Heart left ventricle (tissue), 16 donors: ENCODE results near the gene OR51V1. TPM values are rescaled to one million over a fixed set of nuclear protein-coding genes. Genes with fewer than 3 reads are reported as not detected.
"Not testable (repeated sequence)": the region's sequence is repeated elsewhere in the genome, so short reads cannot be mapped to it uniquely, and the experiment has no call there.

Experiments used
- ATAC-seq, 4 donors: fragments of 200-7000 bp; cut with Tn5 transposase; one replicate each; pipeline ENCODE4 v1.9.1; 2020 to 2022; ENCODE audit warnings: moderate library complexity in 4 of 4, mild to moderate bottlenecking in 3 of 4, moderate number of reproducible peaks in 1 of 4
- DNase-seq, 5 donors: peaks; one replicate each; pipeline ENCODE4 v3.0.0-alpha.2; 2020
- H3K27ac ChIP-seq, 12 donors: fragments of 200-600 bp; sonication (generic) in 4 of 12; one replicate each; pipeline versions ENCODE4 v1.5.0 to v1.8.0; 2016 to 2022; ENCODE audit warnings: mild to moderate bottlenecking in 2 of 12
- H3K27me3 ChIP-seq, 9 donors: fragments of 200-600 bp; sonication (generic) in 2 of 9; one replicate each; pipeline versions ENCODE4 v1.5.1 to v1.8.0; 2016 to 2022; ENCODE audit warnings: mild to moderate bottlenecking in 3 of 9
- H3K36me3 ChIP-seq, 9 donors: fragments of 200-600 bp; sonication (generic) in 2 of 9; one replicate each; pipeline versions ENCODE4 v1.5.0 to v1.8.0; 2018 to 2022; ENCODE audit warnings: mild to moderate bottlenecking in 2 of 9
- H3K4me1 ChIP-seq, 12 donors: fragments of 200-600 bp; sonication (generic) in 4 of 12; one replicate each; pipeline versions ENCODE4 v1.5.0 to v1.8.0; 2016 to 2022; ENCODE audit warnings: mild to moderate bottlenecking in 3 of 12
- H3K4me3 ChIP-seq, 12 donors: fragments of 200-600 bp; sonication (generic) in 4 of 12; one replicate each; pipeline versions ENCODE4 v1.5.0 to v1.8.0; 2017 to 2022; ENCODE audit warnings: mild to moderate bottlenecking in 9 of 12, moderate library complexity in 4 of 12
- H3K9me3 ChIP-seq, 12 donors: fragments of 200-600 bp; sonication (generic) in 4 of 12; one replicate each; pipeline versions ENCODE4 v1.5.0 to v1.8.0; 2016 to 2022; ENCODE audit warnings: mild to moderate bottlenecking in 1 of 12
- CTCF ChIP-seq, 12 donors: fragments of 200-600 bp; sonication (generic) in 4 of 12; IDR thresholded peaks; one replicate each; pipeline versions ENCODE4 v1.5.0 to v1.8.0; 2018 to 2022; ENCODE audit warnings: antibody characterized with exemption in 12 of 12, mild to moderate bottlenecking in 5 of 12
- POLR2A ChIP-seq, 2 donors: fragments of 450-650 bp; IDR thresholded peaks; one replicate each; pipeline ENCODE4 v1.6.1; 2017; ENCODE audit warnings: antibody characterized with exemption in 2 of 2, mild to moderate bottlenecking in 2 of 2, moderate library complexity in 2 of 2
- WGBS, 4 donors: extraction: QIAGEN DNeasy Blood & Tissue Kit in 2 of 4; methylation state at CpG; one replicate each; pipeline versions ENCODE4 v1.1.5 to v1.1.7; 2013 to 2018; 5-methylcytosine and 5-hydroxymethylcytosine counted together
- intact Hi-C, 10 donors: fragments of 100-400 bp; cut with DNase I; formaldehyde crosslinking; loops; one replicate each; pipeline versions ENCODE4 v1.11.1 to v1.14.2; 2022
- polyA plus RNA-seq, 2 donors: library from polyadenylated mRNA; stranded (reverse); fragments of 200-250 nt; gene quantifications; one replicate each; pipeline ENCODE4 v1.2.3, GENCODE V29; 2013
- total RNA-seq, 9 donors: library from RNA; depleted of rRNA in 2 of 9; stranded (reverse); fragments of >200 nt in 2 of 9; fragmentation: NEBNext Ultra II Directional in 3 of 9; extraction: Animal tissue kit (Norgen Biotek cat#: 25700) in 3 of 9; gene quantifications; one replicate each; pipeline versions ENCODE4 v1.1.0 to v1.2.4, GENCODE V29; 2016 to 2023
- donor health status: ischemic (EF 13 %, LVEDD 7.1; RV severe dilation, severe dysfunction).
- donor health status: healthy with polysubstance abuse.
- donor health status: DM: no; HTN: yes; CAD: no.
- donor health status: DM: no; HTN: no; CAD: no.
- donor health status: ischemic (EF 25% LVEDD 6.9; RV normal size, moderate dysfunction).
- donor health status: ischemic (EF 25% LVEDD 5.7; RV mildly dilated, moderate dysfunction).
- donor health status: healthy.
- donor health status: DM: yes; HTN: yes; CAD: no.
- donor health status: ischemic (EF 35%, LVEDD 5.7; RV mildly dilated, moderate dysfunction).
- donor health status: nonischemic (EF 11% LVEDD 7.7; RV severe dilation, severe dysfunction).
- donor health status: DM: yes; HTN: yes; CAD: no.
- donor health status: PGD.
- donor health status: ischemic (EF 29% LVEDD 5.4; RV normal size, mild dysfunction).
- donor health status: nonischemic (EF 23%, LVEDD 6.1; RV moderate dilation, normal function).

The OR51V1 gene
- total and polyA plus RNA-seq, 11 donors = not detected

- H3K4me3 ChIP-seq = no peak overlapping the region
- TF ChIP-seq CTCF (IDR thresholded peaks at IDR 0.05) (no peak), POLR2A (IDR thresholded peaks at IDR 0.05) (no peak)
- DNase-seq (no peak), ATAC-seq (no peak)
- no peaks in the 10 kb centered on the region for H3K9me3 ChIP-seq
- no peaks in the 10 kb centered on the region for H3K4me1 ChIP-seq
- intact Hi-C loops = no loop called here
- no peaks in the 10 kb centered on the region for H3K27me3 ChIP-seq
- H3K27ac ChIP-seq = no peak overlapping the region
- 88 to 93% (median 89%) methylated on average over 7 of the region's 7 CpGs for WGBS, 4 donors
- H3K36me3 ChIP-seq = no peaks in the 10 kb centered on the region
Observed at GRCh38 chr11:5174934-5175333, 25.5 kb downstream of the OR51V1 start.

- H3K27ac ChIP-seq = no peak overlapping the region
- no peaks in the 10 kb centered on the region for H3K27me3 ChIP-seq
- DNase-seq (no peak), ATAC-seq (no peak)
- no peaks in the 10 kb centered on the region for H3K9me3 ChIP-seq
- TF ChIP-seq CTCF (IDR thresholded peaks at IDR 0.05) = no peak
- TF ChIP-seq POLR2A (IDR thresholded peaks at IDR 0.05) = no peak
- 40 to 59% (median 58%) methylated on average over 2 of the region's 2 CpGs for WGBS, 4 donors
- no peaks in the 10 kb centered on the region for H3K36me3 ChIP-seq
- H3K4me1 ChIP-seq = no peaks in the 10 kb centered on the region
- intact Hi-C loops = no loop called here
- no peak overlapping the region for H3K4me3 ChIP-seq
Observed at GRCh38 chr11:5171856-5172255, 28.6 kb downstream of the OR51V1 start.

GRCh38 chr11:5165898-5166297 is 34.6 kb downstream of the OR51V1 start:
- H3K36me3 ChIP-seq, H3K4me3 ChIP-seq, H3K27me3 ChIP-seq, H3K27ac ChIP-seq, ATAC-seq, DNase-seq, intact Hi-C loops, H3K4me1 ChIP-seq, H3K9me3 ChIP-seq: not testable (repeated sequence)

- H3K27ac ChIP-seq, intact Hi-C loops, ATAC-seq, H3K4me1 ChIP-seq, H3K4me3 ChIP-seq, DNase-seq, H3K27me3 ChIP-seq, H3K9me3 ChIP-seq, H3K36me3 ChIP-seq: not testable (repeated sequence)
- 69 to 73% (median 72%) methylated on average over 6 of the region's 6 CpGs for WGBS, 4 donors
Observed at GRCh38 chr11:5164807-5165206, 35.7 kb downstream of the OR51V1 start.

GRCh38 chr11:5161045-5161444 is 39.4 kb downstream of the OR51V1 start:
- H3K9me3 ChIP-seq, intact Hi-C loops, H3K27me3 ChIP-seq, H3K27ac ChIP-seq, H3K4me1 ChIP-seq, DNase-seq, ATAC-seq, H3K36me3 ChIP-seq, H3K4me3 ChIP-seq: not testable (repeated sequence)
- WGBS, 4 donors = 47 to 72% methylated on average over 1 of the region's 1 CpG; no CpG with 5 or more reads in 2 of the 4 donors

GRCh38 chr11:5160217-5160616 is 40.3 kb downstream of the OR51V1 start:
- 69 to 91% (median 84%) methylated on average over 4 of the region's 4 CpGs for WGBS, 4 donors
- H3K4me1 ChIP-seq, H3K4me3 ChIP-seq, H3K27ac ChIP-seq, H3K9me3 ChIP-seq, H3K36me3 ChIP-seq, ATAC-seq, DNase-seq, intact Hi-C loops, H3K27me3 ChIP-seq: not testable (repeated sequence)
